HG02798 (cell line): ENCODE measurements around the gene OCSTAMP.
A peak's percentile ranks its signal among the peaks of the same experiment; 100 is the strongest.

Experiments used
- ATAC-seq: cut with Tn5 transposase; IDR thresholded peaks from one replicate; pipeline ENCODE4 v1.9.1; 2021; ENCODE audit warnings: mild to moderate bottlenecking; ENCODE audit not compliant: unreplicated experiment, poor library complexity

Gene OCSTAMP

DNA sequence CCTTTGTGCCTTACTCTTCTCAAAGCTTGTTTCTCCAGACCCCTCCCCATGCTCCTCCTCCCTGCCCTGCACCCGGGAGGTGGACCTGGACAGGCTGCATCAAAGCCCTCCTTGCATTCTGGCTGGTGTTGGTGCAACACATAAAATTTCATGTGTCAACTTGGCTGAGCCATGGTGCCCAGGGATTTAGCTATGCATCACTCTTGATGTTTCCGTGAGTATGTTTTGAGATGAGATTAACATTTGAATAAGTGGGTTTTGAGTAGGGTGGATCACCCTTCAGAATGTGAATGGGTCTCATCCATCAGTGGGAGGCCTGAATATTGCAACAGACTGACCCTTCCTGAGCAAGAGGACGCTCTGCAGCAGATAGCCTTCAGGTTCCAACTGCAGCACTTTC lies 4.4 kb upstream of the OCSTAMP start:
- ATAC-seq = no peak

DNA sequence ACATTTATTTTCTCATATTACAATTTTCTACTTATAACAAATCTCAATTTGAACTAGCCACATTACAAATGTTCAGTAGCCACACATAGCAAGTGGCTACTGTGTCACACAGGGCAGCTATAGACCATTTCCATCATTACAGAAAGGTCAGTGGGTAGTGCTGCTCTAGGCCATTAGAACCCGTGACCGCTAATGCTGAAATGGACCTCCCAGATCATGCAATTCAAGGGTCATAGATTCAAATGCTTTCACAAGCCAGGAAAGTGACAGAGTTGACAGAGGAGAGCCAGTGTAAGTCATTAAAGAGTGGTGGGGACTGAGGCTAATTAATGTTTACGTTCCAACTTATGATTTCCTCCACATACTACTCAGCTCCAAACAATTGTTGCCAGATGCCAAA lies 3.5 kb upstream of the OCSTAMP start:
- ATAC-seq = no peak

DNA sequence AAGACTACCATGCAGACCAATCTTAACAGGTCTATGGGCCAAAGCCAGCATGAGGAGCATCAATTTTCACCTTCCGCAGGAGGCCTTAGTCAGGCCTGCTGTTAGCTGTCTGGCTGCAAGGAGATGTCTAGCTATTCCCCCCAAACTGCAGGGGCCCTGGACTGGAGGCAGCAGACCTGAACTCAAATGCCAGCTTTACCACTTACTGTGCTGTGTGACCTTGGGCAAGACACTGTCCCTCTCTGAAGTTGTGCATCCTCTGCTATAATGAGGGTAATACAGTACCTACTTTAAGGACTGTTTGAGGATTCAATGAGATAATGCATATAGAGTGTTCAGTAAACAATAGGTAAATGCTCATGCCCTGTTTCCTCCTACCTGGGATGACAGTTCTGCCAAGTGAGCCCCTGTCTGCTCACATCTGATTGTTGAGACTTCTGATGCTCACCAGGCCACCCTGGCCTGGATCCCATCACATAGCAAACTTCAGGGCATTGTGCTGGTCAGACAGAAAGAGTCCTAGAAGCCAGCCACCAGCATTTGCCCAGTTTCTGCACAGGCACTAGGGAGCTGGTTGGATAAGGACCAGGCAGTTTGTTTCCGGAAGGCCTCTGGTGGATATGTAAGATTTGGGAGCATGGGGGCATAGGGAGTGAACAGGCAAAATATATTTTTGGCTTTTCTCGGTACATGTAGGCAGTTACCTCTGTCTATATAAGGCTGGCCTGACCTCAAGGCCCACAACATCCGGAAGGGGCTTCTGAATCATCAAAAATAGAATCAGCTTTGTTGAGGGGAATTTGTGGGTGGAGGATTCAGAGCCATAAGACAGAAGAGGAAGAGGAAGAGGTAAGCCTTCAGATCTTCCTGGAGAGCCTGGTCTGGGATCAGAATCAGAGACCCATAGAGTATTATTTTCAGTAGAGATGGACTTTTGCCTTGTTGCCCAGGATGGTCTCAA lies 2.3 kb upstream of the OCSTAMP start:
- ATAC-seq = peak; percentile 75

DNA sequence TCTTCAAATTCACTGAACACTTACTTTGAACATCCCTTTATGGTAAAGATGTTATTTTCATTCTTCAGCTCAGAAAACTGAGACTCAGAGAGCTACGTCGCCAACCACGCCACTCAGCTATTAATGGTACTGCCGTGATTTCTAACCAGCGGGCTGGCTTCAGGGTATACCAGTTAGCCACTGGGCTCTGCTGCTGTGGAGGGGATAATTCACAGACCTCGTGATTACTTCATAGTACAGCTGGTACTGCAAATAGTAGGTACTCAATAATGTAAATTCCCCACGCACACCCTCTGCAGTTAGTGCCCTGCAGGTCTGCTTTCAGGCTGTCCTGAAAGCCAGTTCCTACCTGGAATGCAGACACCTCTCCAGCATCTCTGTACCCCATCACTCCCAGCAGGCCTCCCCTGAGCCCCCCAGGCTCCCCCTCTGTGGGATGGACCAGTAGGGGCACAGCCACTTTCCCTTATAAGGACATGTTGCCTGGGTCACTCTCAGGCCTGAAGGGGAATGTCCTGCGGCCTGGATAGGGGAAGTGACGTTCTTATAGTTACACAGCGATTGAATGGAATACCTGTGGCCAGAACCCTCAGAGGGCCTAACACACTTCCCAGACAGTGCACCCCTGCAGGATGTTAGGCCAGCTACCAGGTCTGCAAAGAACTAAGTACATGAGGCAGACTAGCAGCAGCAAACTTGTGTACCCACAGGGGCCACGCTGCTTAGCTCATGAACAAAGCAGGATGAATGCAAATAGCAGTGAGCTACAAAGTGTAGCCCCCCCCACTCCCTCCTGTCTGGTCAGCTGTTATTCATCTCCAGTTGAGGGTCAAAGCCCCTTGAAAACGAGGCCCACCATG lies 1.3 kb upstream of the OCSTAMP start:
- ATAC-seq = peak; percentile 34

DNA sequence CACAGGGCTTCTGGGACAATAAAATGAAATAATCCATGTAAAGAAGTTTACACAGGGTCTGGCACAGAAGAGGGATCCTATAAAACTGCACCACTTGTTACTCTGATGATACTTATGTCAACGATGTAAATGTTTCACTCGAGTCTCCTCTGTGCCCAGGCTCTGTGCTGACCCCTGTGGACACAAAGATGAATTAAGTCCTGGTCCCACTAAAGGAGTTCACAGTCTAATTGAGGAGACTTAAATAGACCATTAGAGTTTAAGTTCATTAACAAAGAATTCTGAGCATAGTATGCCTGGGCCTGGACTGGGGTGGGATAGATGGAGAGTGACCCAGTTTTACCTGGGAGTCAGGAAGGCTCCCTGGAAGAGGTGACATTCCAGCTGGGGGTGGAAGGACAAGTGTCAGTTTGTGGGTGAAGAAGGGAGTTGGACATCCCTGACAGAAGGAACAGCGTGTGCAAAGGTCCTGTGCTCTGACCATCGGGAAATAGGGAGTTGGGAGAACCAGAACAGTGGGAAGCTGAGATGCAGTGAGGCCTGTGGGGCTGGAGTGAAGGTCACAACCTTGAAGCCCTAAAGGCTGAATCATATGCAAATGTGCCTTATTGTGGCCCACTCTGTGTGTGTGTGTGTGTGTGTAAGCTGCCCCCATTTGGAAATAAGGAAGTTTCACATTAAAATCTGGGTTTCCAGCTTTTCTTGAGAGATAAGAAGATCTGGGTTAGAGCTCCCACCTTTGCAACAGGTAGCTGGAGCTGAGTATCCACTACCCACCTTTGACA lies 1.1 kb downstream of the OCSTAMP start:
- ATAC-seq = no peak

DNA sequence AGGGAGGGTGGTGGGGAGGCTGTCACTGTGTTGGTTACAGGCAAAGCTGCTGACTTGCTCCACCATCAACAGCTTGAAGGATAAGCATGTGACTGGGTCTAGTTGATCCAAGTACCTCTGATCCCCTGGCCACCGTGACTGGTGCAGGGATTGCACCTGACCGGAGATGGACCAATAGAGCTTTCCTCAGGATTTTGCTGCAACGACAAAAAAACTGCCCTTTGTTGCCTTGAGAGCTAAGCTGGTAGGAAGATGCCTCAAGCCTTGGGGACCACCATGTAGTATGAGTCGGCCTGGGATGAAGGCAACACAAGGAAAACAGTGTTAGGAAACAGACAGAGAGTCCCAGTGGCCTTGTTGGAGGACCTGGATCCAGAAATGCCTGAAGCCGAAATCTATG lies 1.8 kb downstream of the OCSTAMP start:
- ATAC-seq = no peak

DNA sequence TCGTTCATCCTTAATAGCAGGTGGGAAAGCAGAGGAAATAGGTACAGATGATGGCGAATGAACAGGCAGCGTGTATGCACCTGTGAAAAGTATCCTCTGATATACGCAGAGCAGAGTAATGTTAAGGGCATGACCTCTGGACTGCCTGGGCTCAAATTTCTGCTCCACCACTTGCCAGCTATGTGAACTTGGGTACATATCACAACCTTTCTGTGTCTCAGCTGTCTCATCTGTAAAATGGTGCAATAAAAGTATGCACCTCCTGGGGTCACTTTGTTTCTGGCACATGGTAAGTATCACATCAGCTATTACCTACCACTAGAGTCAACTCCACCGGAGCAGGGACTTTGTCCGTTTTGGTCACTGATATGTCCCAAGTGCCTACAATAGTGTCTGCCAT lies 2.5 kb downstream of the OCSTAMP start:
- ATAC-seq = no peak

DNA sequence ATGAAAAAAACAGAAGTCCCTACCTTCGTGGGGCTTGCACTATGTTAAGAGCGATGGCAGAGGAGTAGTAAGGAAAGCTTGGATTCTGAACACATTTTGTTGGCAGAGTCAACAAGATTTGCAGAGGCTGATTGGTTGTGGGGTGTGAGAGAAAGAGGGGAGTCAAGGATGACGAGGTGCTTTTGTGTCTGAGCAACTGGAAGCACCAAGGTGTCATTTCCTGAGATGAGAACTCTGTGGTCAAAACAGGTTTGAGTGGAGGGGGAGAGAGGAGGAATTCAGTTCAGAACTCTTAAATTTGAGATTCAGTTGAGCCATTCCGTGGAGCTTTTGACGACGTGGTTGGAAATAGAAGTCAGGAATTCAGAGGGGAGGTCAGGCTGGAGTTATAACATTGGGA lies 3.5 kb downstream of the OCSTAMP start:
- no peak for ATAC-seq

DNA sequence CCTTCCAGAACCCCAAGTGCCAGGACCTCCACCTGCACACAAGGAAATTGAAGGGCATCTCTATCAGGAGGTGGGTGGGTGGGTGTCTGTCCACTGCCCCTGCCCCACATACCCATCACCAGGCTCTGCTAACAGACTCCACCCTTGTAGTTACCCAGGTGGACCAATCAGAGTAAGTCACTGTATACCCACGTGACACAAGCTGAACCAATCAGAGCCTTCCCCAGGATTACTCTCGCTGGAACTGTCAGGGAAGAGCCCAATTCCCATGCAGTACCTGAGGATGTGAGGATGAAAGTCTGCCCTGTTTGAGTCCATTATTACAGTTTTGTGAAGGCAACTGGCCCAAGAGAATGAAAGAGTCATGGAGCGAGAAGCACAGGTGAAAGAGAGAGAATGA lies 4.2 kb downstream of the OCSTAMP start:
- ATAC-seq = no peak

DNA sequence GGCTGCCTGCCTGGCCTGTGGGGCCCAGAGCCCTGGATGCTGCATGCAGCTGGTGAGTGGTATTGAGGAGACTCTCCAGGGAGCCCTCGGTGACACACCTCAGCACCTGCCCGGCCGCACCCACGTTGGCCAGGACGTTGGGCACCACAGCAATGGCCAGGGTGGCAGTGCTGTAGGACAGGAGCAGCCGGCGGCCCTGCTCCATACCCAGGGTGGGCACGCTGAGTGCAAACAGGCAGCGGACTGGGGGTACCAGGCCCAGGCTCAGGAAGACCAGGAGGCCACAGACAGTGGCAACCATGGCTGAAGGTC lies 4.7 kb downstream of the OCSTAMP start:
- no peak for ATAC-seq

DNA sequence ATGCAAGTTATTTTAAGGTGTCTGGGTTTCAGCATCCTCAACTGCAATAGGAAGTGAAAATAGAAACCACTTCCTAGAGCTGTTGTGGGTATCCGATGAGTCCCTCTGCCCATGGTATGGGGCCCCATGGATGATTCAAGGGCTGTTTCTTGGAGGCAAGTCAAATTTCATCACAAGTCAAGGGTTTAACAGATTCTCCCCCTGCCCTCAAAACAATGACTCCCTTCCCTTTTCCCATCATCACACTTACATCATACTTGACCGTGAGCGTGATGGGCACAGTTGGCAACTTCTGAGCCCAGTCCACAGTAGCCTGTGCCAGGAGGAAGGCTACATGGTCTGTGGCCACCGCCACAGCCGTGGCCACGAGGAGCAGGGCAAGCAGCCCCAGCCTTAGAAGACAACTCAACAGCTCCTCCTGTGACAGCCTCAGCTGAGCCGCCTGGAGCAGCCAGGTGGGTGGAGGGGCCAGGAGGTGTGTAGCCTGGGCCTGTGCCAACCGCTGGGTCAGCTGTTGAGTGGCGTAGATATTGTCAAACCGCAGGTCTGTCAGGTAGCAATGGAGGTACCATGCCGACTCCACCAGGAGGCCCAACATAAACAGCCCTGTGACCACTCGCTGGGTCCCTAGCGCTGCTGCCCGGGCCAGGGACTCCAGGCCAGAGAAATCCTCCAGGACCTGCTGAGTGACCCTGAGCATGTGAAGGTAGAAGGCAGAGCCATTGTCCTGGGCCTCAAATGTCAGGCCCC lies 5.2 kb downstream of the OCSTAMP start:
- ATAC-seq = no peak

DNA sequence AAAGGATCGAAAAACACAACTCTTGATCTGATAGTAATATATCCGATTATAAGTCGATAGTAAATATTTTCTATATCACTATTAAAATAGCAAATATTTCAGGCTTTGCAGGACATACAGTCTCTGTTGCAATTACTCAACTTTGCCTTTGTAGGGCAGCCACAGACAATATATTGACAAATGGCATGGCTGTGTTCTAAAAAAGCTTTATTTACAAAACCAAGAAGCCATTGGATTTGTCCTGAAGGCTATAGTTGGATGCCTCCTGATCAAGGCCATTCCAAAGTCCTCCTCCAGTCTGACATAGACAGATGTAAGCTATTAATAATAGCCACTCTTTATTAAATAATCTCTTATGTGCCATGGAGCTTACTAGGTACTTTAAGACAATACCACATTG lies 5.9 kb downstream of the OCSTAMP start:
- no peak for ATAC-seq

DNA sequence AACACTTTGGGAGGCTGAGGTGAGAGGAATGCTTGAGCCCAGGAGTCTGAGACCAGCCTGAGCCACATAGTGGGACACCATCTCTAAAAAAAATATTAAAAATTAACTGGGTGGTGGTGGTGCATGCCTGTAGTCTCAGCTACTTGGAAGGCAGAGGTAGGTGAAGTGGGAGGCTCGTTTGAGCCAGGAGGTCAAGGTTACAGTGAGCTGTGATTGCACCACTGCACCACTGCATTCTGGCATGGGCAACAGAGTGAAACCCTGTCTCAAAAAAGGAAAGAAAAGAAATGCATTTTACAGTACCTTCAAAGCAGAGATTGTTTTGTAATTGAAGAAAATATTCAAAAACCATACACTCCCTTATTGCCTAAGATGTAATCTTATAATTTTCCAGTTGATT lies 6.5 kb downstream of the OCSTAMP start:
- no peak for ATAC-seq

DNA sequence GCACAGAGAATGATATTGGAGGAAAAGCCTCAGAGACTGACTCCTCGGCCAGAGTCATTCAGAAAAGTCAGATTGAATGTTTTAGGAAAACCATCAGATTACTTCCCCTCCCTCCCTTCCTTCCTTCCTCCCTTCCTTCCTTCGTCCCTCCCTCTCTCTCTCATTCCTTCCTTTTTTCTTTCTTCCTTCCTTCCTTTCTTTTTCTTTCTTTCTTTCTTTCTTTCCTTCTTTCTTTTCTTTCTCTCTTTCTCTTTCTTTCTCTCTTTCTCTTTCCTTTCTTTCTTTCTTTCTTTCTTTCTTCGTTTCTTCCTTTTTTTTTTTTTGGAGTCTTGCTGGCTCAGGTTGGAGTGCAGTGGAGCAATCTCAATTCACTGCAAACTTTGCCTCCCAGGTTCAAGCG lies 7.4 kb downstream of the OCSTAMP start:
- no peak for ATAC-seq

DNA sequence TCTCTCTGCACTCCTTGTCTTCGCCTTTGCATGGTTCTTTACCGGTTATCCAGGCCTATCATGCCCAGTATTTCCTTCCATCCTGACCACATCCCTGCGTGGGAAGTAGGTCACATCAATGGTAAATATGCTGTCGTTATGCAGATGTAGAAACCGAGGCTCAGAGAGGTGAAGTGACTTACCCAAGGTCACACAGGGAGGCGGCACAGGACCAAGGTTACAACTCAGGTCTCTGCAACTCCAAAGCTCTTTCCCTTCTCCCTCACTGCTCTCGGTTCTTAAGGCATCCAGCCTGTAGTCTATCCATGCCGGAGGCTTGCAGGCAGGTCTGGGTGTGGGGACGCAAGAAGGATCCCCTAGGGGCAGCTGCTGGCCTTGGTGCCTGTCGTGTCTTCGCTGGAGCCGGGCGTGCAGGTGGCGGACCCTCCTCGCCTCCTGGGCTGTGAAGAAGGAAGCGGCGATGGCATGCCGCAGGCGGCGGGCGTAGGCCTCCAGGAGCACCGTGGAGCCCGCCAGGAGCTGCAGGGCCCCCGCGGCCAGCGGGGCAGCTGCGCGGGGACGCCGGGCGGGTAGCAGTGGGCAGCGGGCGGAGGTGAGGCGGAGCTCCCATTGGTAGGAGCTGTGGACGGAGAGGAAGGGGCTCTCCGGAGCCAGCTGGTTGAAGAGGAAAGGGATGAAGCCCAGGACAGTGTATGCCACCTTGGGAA lies 9.1 kb downstream of the OCSTAMP start:
- ATAC-seq = no peak

DNA sequence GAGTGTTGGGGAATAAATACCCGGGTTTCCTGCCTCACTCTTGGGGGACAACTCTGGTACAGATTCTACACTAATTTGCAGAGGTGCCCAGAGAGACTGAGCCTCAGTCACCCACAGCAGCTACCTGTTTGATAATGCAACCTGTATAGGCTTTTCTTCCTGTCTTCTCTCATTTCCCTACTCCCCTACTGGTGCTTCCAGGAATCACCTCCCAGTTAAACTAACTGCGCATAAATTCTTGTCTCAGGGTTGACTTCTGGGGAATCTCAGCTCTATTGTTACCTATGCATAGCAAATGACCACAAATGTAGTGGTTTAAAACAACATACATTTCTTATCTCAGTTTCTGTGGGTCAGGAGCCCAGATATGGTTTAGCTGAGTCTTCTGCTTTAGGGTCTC lies 11.3 kb downstream of the OCSTAMP start:
- ATAC-seq = no peak

DNA sequence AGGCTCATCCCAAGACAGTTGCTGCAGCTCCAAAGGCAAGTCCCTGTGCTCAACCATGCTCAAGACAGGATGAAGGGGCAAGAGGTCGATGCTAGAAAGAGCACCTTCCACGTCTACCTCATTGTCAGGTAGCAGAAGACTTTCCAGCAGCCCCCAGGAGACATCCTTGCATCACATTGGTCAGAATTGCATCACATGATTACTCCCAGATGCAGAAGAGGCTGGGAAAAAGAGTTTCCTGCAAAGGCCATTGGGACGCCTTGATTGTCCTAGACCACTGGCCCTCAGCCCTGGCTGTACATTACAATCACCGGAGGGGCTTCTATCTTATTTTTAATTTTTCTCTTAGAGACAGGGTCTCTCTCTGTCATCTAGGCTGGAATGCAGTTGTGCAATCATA lies 19.8 kb downstream of the OCSTAMP start:
- ATAC-seq = no peak

DNA sequence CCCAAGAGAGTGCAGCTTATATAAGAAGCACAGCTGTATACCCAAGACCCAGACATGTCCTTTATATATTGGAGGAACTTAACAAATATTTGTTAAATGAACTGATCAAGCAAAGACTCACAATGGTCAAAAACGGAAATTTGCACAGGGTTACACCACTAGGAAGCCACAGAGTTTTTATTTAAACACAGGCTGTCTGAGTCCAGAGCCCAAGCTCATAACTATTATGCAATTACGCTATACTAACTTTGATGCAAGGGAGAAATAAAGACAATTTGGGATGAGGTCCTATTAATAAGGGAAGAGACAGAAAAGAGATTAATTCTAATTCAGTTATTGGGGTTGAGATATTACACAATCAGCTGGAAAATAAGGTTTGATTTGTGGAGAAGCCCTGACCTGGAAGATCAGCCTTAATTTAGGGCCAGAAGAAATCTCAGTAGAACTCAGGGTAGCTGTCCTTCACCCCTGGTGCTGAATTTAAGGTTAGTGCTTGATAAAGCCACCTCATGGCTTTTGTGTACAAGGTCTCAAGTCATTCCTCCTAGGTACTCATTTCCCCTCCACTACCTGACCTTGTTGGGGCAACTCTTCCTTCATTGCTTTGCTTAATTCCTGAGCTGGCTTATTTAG lies 26.6 kb downstream of the OCSTAMP start:
- ATAC-seq = no peak

DNA sequence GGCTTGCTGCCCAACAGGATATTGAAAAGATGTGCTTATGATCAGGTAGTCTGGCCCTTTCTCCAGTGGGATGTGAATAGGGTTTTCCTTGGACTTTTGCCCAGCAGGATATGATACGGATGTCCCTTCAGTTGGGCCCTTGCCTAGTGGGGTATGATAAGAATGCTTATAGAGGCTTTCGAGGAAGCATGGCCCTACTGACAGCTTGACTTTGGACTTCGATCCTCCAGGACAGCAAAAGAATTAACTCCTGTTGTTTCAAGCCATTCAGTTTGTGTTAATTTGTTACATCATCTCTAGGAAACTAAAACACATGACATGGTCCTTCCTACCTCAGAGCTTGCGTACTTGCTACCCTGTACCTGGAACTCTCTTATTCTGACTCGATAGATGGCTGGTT lies 27.3 kb downstream of the OCSTAMP start:
- ATAC-seq = no peak
